Measurements from ENCODE around the gene RGS3.

- TF ChIP-seq, protein P1, sequence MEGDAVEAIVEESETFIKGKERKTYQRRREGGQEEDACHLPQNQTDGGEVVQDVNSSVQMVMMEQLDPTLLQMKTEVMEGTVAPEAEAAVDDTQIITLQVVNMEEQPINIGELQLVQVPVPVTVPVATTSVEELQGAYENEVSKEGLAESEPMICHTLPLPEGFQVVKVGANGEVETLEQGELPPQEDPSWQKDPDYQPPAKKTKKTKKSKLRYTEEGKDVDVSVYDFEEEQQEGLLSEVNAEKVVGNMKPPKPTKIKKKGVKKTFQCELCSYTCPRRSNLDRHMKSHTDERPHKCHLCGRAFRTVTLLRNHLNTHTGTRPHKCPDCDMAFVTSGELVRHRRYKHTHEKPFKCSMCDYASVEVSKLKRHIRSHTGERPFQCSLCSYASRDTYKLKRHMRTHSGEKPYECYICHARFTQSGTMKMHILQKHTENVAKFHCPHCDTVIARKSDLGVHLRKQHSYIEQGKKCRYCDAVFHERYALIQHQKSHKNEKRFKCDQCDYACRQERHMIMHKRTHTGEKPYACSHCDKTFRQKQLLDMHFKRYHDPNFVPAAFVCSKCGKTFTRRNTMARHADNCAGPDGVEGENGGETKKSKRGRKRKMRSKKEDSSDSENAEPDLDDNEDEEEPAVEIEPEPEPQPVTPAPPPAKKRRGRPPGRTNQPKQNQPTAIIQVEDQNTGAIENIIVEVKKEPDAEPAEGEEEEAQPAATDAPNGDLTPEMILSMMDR (IDR thresholded peaks at IDR 0.05; ENCODE audit: low read length): no peak
- TF ChIP-seq EZH2 (optimal IDR thresholded peaks at IDR 0.05; ENCODE audit: low read depth, low read length): no peak
Measured at GRCh38 chr9:113638490-113638889, 175.0 kb downstream of the RGS3 start.

Data from MM.1S (cell line).